GM06990 (cell line): Measurements from ENCODE around the gene KCNJ10.

Source experiments
- DNase-seq: peaks from one replicate; pipeline ENCODE4 v3.0.0-alpha.2; 2011; ENCODE audit not compliant: insufficient read length; ENCODE audit errors: extremely low read depth
- H3K27me3 ChIP-seq: replicated peaks from 2 replicates; pipeline ENCODE4 v1.6.0; 2011; ENCODE audit warnings: low read length; ENCODE audit not compliant: control insufficient read depth, insufficient read depth
- H3K36me3 ChIP-seq: 2 replicates; pipeline ENCODE4 v1.5.1; 2011; ENCODE audit warnings: low read length; ENCODE audit not compliant: control insufficient read depth, insufficient read depth
- H3K4me3 ChIP-seq: replicated peaks from 2 replicates; pipeline ENCODE4 v1.5.1; 2011; ENCODE audit warnings: low read depth, mild to moderate bottlenecking, control low read depth, low read length
- TF ChIP-seq, protein P1 (sequence below): IDR thresholded peaks from 2 replicates; pipeline ENCODE4 v1.5.1; 2011; ENCODE audit warnings: low read length, control low read depth, mild to moderate bottlenecking, inconsistent platforms; ENCODE audit not compliant: insufficient read depth, poor library complexity, severe bottlenecking

Gene KCNJ10

DNA sequence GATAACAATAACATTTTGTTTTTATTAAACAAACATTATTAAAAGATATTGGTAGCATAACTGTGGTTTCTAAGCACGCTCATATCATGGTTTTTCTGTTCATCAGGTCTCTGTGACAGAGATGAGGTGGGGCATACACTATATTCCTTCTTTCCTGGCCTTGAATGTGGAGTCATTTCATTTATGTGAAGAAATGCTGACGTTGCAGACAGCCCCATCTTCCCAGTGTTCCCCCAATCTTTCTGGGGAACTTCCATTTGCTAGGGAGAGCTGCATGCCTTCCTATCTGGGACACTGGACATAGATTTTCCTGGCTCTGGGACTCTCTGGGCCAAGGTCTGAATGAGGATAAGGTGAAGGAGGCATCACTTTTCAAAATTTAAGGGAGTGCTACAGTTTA is 68.5 kb downstream of the KCNJ10 start:
- no peak for DNase-seq
- Histone ChIP-seq H3K36me3 (no peaks in the 10 kb centered on the region), H3K4me3 (no peak overlapping the region), H3K27me3 (no peaks in the 10 kb centered on the region; the same call in 1 of the 2 replicates)
- TF ChIP-seq, protein P1, sequence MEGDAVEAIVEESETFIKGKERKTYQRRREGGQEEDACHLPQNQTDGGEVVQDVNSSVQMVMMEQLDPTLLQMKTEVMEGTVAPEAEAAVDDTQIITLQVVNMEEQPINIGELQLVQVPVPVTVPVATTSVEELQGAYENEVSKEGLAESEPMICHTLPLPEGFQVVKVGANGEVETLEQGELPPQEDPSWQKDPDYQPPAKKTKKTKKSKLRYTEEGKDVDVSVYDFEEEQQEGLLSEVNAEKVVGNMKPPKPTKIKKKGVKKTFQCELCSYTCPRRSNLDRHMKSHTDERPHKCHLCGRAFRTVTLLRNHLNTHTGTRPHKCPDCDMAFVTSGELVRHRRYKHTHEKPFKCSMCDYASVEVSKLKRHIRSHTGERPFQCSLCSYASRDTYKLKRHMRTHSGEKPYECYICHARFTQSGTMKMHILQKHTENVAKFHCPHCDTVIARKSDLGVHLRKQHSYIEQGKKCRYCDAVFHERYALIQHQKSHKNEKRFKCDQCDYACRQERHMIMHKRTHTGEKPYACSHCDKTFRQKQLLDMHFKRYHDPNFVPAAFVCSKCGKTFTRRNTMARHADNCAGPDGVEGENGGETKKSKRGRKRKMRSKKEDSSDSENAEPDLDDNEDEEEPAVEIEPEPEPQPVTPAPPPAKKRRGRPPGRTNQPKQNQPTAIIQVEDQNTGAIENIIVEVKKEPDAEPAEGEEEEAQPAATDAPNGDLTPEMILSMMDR, result no peak

DNA sequence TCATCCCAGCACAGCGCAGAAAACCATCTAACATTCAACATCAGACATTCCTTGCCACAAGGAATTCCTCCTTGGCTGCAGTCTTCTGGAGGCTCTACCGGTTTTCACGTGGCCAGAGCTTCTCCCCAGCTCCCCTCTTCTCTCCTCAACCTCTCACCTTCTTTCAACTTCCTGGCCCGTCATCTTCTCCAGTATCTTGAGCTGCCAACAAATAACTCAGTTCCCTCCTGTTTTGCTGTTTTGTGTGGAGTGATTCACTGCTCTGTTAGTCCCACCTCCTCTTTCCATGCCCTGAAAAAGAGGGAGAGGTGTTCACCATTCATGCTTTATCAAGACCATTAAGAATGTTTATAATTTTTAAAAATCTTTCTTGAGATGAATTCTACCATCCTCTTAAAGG is 70.8 kb downstream of the KCNJ10 start:
- TF ChIP-seq, protein P1, result no peak
- DNase-seq, result no peak
- Histone ChIP-seq H3K36me3 (no peaks in the 10 kb centered on the region), H3K27me3 (no peaks in the 10 kb centered on the region; the same call in 1 of the 2 replicates), H3K4me3 (no peak overlapping the region)

DNA sequence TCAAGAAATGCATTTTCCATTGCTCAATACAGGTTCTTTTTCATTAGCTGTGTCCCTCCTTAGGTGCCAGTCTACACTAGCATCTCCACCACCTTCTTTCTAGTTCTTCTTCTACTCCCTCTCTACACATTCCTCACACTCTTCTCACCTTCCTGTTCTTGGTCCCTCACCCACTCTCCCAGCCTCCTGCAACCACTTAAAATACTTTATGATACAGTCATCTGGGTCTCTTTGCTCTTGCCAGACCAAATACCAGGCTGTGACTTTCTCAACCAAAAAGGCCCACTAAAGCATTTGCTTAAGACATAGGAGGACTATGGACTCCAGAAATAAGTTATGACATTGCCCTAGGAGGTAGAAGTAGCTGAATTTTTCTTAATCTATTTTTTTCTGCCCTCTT is 73.3 kb downstream of the KCNJ10 start:
- H3K27me3 ChIP-seq, result no peaks in the 10 kb centered on the region; the same call in 1 of the 2 replicates
- TF ChIP-seq, protein P1, result no peak
- no peak overlapping the region for H3K4me3 ChIP-seq
- no peaks in the 10 kb centered on the region for H3K36me3 ChIP-seq
- no peak for DNase-seq

DNA sequence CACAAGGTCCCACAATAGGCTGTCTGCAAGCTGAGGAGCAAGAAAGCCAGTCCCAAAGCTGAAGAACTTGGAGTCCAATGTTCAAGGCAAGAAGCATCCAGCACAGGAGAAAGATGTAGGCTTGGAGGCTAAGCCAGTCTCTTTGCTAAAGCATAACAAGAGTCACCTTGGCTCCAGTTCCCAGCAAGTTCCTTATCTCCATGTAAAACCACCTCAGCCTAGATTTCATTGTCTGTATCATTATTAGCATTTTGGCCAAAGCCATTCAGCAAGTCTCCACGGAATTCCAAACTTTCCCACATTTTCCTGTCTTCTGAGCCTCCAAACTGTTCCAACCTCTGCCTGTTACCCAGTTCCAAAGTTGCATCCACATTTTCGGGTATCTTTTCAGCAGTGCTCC is 75.1 kb downstream of the KCNJ10 start:
- Histone ChIP-seq H3K36me3 (no peaks in the 10 kb centered on the region), H3K4me3 (no peak overlapping the region), H3K27me3 (no peaks in the 10 kb centered on the region)
- no peak for DNase-seq
- TF ChIP-seq, protein P1, result no peak

DNA sequence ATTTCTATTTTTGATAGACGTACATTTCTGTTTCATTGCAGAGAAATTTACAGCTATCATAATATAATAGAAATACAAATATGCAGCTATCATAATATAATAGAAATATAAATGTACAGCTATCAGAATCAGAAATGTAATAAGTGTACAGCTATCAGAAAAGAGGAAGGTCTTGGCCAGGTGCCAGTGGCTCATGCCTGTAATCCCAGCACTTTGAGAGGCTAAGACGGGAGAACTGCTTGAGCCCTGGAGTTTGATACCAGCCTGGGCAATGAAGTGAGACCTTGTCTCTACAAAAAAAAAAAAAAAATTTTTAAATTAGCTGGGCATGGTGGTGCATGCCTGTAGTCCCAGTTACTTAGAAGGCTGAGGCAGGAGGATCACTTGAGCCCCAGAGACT is 76.0 kb downstream of the KCNJ10 start:
- Histone ChIP-seq H3K36me3 (no peaks in the 10 kb centered on the region), H3K4me3 (no peak overlapping the region), H3K27me3 (no peaks in the 10 kb centered on the region)
- TF ChIP-seq, protein P1, result no peak
- no peak for DNase-seq

DNA sequence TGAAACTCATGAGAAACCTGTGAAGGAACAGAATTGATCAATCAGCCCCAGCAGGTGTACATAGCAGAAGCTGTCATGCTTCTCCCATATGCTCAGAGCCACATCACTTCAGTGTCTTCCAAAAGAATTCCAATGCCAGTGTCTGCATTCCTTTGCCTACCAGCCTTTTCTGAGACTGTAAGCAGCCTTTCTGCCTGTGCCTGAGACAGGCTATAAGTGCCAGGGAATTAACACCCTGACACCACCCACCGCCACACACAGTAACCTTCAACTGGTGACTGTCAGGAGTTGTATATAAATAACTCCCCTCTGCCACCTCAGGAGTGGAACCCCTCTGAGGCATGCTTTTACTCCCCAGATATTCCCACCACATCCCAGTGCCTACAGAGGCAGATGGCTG is 77.8 kb downstream of the KCNJ10 start:
- Histone ChIP-seq H3K36me3 (no peaks in the 10 kb centered on the region), H3K27me3 (no peaks in the 10 kb centered on the region), H3K4me3 (no peak overlapping the region)
- no peak for DNase-seq
- TF ChIP-seq, protein P1, result no peak
